GM19395 (cell line): ENCODE data around the gene PRICKLE4.

Experiments
- ATAC-seq: cut with Tn5 transposase; IDR thresholded peaks from one replicate; pipeline ENCODE4 v1.9.1; 2021; ENCODE audit warnings: mild to moderate bottlenecking, moderate library complexity; ENCODE audit not compliant: unreplicated experiment

Gene PRICKLE4

GRCh38 chr6:41769376-41769775 lies 11.2 kb upstream of the PRICKLE4 start:
- ATAC-seq: no peak

GRCh38 chr6:41770381-41771057 lies 10.1 kb upstream of the PRICKLE4 start:
- ATAC-seq: no peak

GRCh38 chr6:41771058-41771983 lies 9.3 kb upstream of the PRICKLE4 start:
- no peak for ATAC-seq

- no peak for ATAC-seq
These were observed 5.7 kb upstream of the PRICKLE4 start for GRCh38 chr6:41774841-41775240.

- ATAC-seq: no peak
These were observed 5.2 kb upstream of the PRICKLE4 start for GRCh38 chr6:41775293-41775882.

GRCh38 chr6:41777551-41778285 lies 2.9 kb upstream of the PRICKLE4 start:
- ATAC-seq: no peak

- ATAC-seq: no peak
These were observed 1.7 kb upstream of the PRICKLE4 start for GRCh38 chr6:41778895-41779294.

- peak; percentile 15 for ATAC-seq
These were observed 1.2 kb upstream of the PRICKLE4 start for GRCh38 chr6:41779336-41779735.

GRCh38 chr6:41779788-41780550 lies 613 bp upstream of the PRICKLE4 start, which contains the start of gene FRS3:
FRS3 (minus strand) TSS chr6:41779900; CDS start chr6:41776987, 2,913 bp downstream.
- ATAC-seq: peak; percentile 91

GRCh38 chr6:41781366-41781730 lies 766 bp downstream of the PRICKLE4 start:
- ATAC-seq: no peak

GRCh38 chr6:41783106-41783780 lies 2.7 kb downstream of the PRICKLE4 start:
- no peak for ATAC-seq

- no peak for ATAC-seq
These were observed 4.1 kb downstream of the PRICKLE4 start for GRCh38 chr6:41784581-41785171.

- ATAC-seq: no peak
These were observed 4.7 kb downstream of the PRICKLE4 start for GRCh38 chr6:41785254-41785653.

GRCh38 chr6:41785689-41786450 lies 5.3 kb downstream of the PRICKLE4 start:
- no peak for ATAC-seq

- peak; percentile 65 for ATAC-seq
These were observed 6.1 kb downstream of the PRICKLE4 start for GRCh38 chr6:41786451-41787218.

- peak; percentile 83 for ATAC-seq
These were observed 6.8 kb downstream of the PRICKLE4 start, which contains the start of gene TOMM6 for GRCh38 chr6:41787219-41787917. TOMM6 (plus strand) TSS chr6:41787694; CDS start chr6:41787698, 4 bp downstream.

GRCh38 chr6:41789390-41789724 lies 8.8 kb downstream of the PRICKLE4 start:
- no peak for ATAC-seq
